Mesenchymal stem cell (in vitro differentiated cells and primary cell): ENCODE measurements around the gene IFT25.

ENCODE experiments used
- DNase-seq: peaks from one replicate; pipeline ENCODE4 v3.0.0-alpha.2; 2013
- H2AFZ ChIP-seq: one replicate; pipeline ENCODE4 v1.6.1; 2013; ENCODE audit warnings: low read depth, mild to moderate bottlenecking, control low read depth, inconsistent platforms, low read length, moderate library complexity
- H2AK5ac ChIP-seq: 2 replicates; pipeline ENCODE4 v1.6.1; 2013; ENCODE audit warnings: low read length, moderate library complexity, mild to moderate bottlenecking, inconsistent platforms; ENCODE audit not compliant: severe bottlenecking
- H2BK120ac ChIP-seq: one replicate; pipeline ENCODE4 v1.6.1; 2013; ENCODE audit warnings: low read depth, mild to moderate bottlenecking, inconsistent platforms, low read length, moderate library complexity
- H2BK12ac ChIP-seq, 2 experiments: one replicate each; pipeline ENCODE4 v1.6.1; 2013; ENCODE audit warnings: inconsistent platforms in 2 of 2, low read length in 2 of 2, mild to moderate bottlenecking in 2 of 2, moderate library complexity in 2 of 2, control low read depth in 1 of 2
- H2BK15ac ChIP-seq: one replicate; pipeline ENCODE4 v1.6.1; 2013; ENCODE audit warnings: mild to moderate bottlenecking, low read depth, inconsistent platforms; ENCODE audit not compliant: poor library complexity, severe bottlenecking
- H2BK5ac ChIP-seq: 2 replicates; pipeline ENCODE4 v1.6.1; 2013; ENCODE audit warnings: low read depth, mild to moderate bottlenecking, low read length, control low read depth, inconsistent platforms; ENCODE audit not compliant: poor library complexity, severe bottlenecking
- H3K14ac ChIP-seq, 2 experiments: one replicate each; pipeline ENCODE4 v1.6.1; 2013; ENCODE audit warnings: inconsistent platforms in 2 of 2, low read length in 2 of 2, control low read depth in 1 of 2, mild to moderate bottlenecking in 1 of 2, moderate library complexity in 1 of 2
- H3K18ac ChIP-seq, 2 experiments: one replicate each; pipeline ENCODE4 v1.6.1; 2013; ENCODE audit warnings: inconsistent platforms in 2 of 2, low read length in 2 of 2, control low read depth in 1 of 2, low read depth in 1 of 2, mild to moderate bottlenecking in 1 of 2
- H3K23ac ChIP-seq, 2 experiments: one replicate each; pipeline ENCODE4 v1.6.1; 2013; ENCODE audit warnings: inconsistent platforms in 2 of 2, low read length in 2 of 2, mild to moderate bottlenecking in 2 of 2, moderate library complexity in 2 of 2, control low read depth in 1 of 2
- H3K27ac ChIP-seq: 2 replicates; pipeline ENCODE4 v1.5.1; 2013; ENCODE audit warnings: mild to moderate bottlenecking, moderate library complexity, low read length, control low read depth, inconsistent platforms; ENCODE audit not compliant: poor library complexity, severe bottlenecking
- H3K27me3 ChIP-seq, 2 experiments: 2 replicates each; pipeline versions ENCODE4 v1.6.1 to v1.7.0; 2013; ENCODE audit warnings: low read length in 2 of 2, mild to moderate bottlenecking in 2 of 2, moderate library complexity in 2 of 2, control low read depth in 1 of 2, inconsistent platforms in 1 of 2; ENCODE audit not compliant: control insufficient read depth in 1 of 2, insufficient read depth in 1 of 2
- H3K36me3 ChIP-seq, 2 experiments: 2 replicates each; pipeline versions ENCODE4 v1.6.1 to v1.7.0; 2013; ENCODE audit warnings: low read length in 2 of 2, control low read depth in 1 of 2, inconsistent platforms in 1 of 2, low read depth in 1 of 2, mild to moderate bottlenecking in 1 of 2; ENCODE audit not compliant: insufficient read depth in 2 of 2, control insufficient read depth in 1 of 2
- H3K4ac ChIP-seq, 2 experiments: one replicate each; pipeline ENCODE4 v1.6.1; 2013; ENCODE audit warnings: inconsistent platforms in 2 of 2, low read length in 2 of 2, mild to moderate bottlenecking in 2 of 2, moderate library complexity in 2 of 2, control low read depth in 1 of 2, low read depth in 1 of 2
- H3K4me1 ChIP-seq: 2 replicates; pipeline ENCODE4 v1.6.1; 2013; ENCODE audit warnings: low read depth, low read length, control low read depth; ENCODE audit not compliant: control insufficient read depth, insufficient read depth
- H3K4me2 ChIP-seq: 2 replicates; pipeline ENCODE4 v1.6.1; 2013; ENCODE audit warnings: low read length, mild to moderate bottlenecking, inconsistent platforms; ENCODE audit not compliant: poor library complexity, severe bottlenecking
- H3K4me3 ChIP-seq, 2 experiments: 2 replicates each; pipeline versions ENCODE4 v1.5.1 to v1.7.0; 2013; ENCODE audit warnings: low read length in 2 of 2, mild to moderate bottlenecking in 2 of 2, control low read depth in 1 of 2, low read depth in 1 of 2; ENCODE audit not compliant: insufficient read depth in 1 of 2
- H3K79me1 ChIP-seq: replicated peaks from 2 replicates; pipeline ENCODE4 v1.6.1; 2013; ENCODE audit warnings: mild to moderate bottlenecking, control low read depth, low read length, inconsistent platforms; ENCODE audit not compliant: poor library complexity, severe bottlenecking
- H3K9ac ChIP-seq: 2 replicates; pipeline ENCODE4 v1.7.0; 2013; ENCODE audit warnings: mild to moderate bottlenecking, low read length, moderate library complexity
- H3K9me3 ChIP-seq: 2 replicates; pipeline ENCODE4 v1.7.0; 2013; ENCODE audit warnings: mild to moderate bottlenecking, low read length; ENCODE audit not compliant: control insufficient read depth
- H4K8ac ChIP-seq: one replicate; pipeline ENCODE4 v1.6.1; 2013; ENCODE audit warnings: inconsistent platforms, mild to moderate bottlenecking, low read length, moderate library complexity
- H4K91ac ChIP-seq: one replicate; pipeline ENCODE4 v1.6.1; 2013; ENCODE audit warnings: mild to moderate bottlenecking, low read length, inconsistent platforms
- WGBS: methylation state at CpG from one replicate; pipeline ENCODE4 v1.1.7; 2013; ENCODE audit warnings: mixed read lengths; 5-methylcytosine and 5-hydroxymethylcytosine counted together

Gene IFT25

GRCh38 chr1:53981220-53981619 is 35.7 kb upstream of the IFT25 start:
- Histone ChIP-seq H3K4me1 (peaks cover 12% of the 10 kb centered on the region), H3K27me3 (no peaks in the 10 kb centered on the region), H3K4me2 (no peak overlapping the region), H2BK120ac (no peak overlapping the region), H3K18ac (no peak overlapping the region), H3K79me1 (no peaks in the 10 kb centered on the region), H3K27ac (no peak overlapping the region), H2AK5ac (peak overlapping the region; percentile 92), H2BK12ac (no peak overlapping the region), H3K9ac (no peak overlapping the region), H4K91ac (no peak overlapping the region), H3K23ac (no peak overlapping the region), H3K9me3 (no peaks in the 10 kb centered on the region), H4K8ac (no peak overlapping the region), H3K14ac (no peak overlapping the region), H2BK15ac (no peak overlapping the region), H3K4ac (no peak overlapping the region), H2AFZ (no peak overlapping the region), H2BK5ac (no peak overlapping the region), H3K4me3 (no peak overlapping the region), H3K36me3 (peaks cover 0 to 6% of the 10 kb centered on the region in 2 experiments)
- WGBS, result 96% methylated on average over 6 of the region's 6 CpGs
- DNase-seq, result no peak

GRCh38 chr1:53979712-53980450 is 34.4 kb upstream of the IFT25 start:
- no peaks in the 10 kb centered on the region for H3K9me3 ChIP-seq
- H3K27ac ChIP-seq, result no peak overlapping the region
- H3K14ac ChIP-seq, result no peak overlapping the region
- no peak overlapping the region for H3K4ac ChIP-seq
- H3K23ac ChIP-seq, result no peak overlapping the region
- H2BK12ac ChIP-seq, result no peak overlapping the region
- H2BK120ac ChIP-seq, result no peak overlapping the region
- no peaks in the 10 kb centered on the region for H3K79me1 ChIP-seq
- H3K4me2 ChIP-seq, result no peak overlapping the region
- no peak for DNase-seq
- no peak overlapping the region for H3K9ac ChIP-seq
- no peak overlapping the region for H2AFZ ChIP-seq
- no peak overlapping the region for H2BK15ac ChIP-seq
- H3K4me3 ChIP-seq, result no peak overlapping the region
- no peak overlapping the region for H3K18ac ChIP-seq
- H4K8ac ChIP-seq, result no peak overlapping the region
- no peak overlapping the region for H2AK5ac ChIP-seq
- H3K4me1 ChIP-seq, result peaks cover 12% of the 10 kb centered on the region
- 93% methylated on average over 13 of the region's 13 CpGs for WGBS
- H4K91ac ChIP-seq, result no peak overlapping the region
- H3K27me3 ChIP-seq, result no peaks in the 10 kb centered on the region
- peak overlapping the region; percentile 25 for H2BK5ac ChIP-seq
- peaks cover 0 to 6% of the 10 kb centered on the region in 2 experiments for H3K36me3 ChIP-seq

- H2AFZ ChIP-seq, result no peak overlapping the region
- no peak overlapping the region for H2BK120ac ChIP-seq
Measured at GRCh38 chr1:53975861-53976260, 30.4 kb upstream of the IFT25 start.

GRCh38 chr1:53971718-53972117 is 26.2 kb upstream of the IFT25 start:
- H2AFZ ChIP-seq, result no peak overlapping the region
- H2BK15ac ChIP-seq, result no peak overlapping the region
- 94% methylated on average over 2 of the region's 2 CpGs for WGBS
- H3K9me3 ChIP-seq, result no peaks in the 10 kb centered on the region
- H3K36me3 ChIP-seq, result peaks cover 14 to 58% of the 10 kb centered on the region in 2 experiments
- H3K14ac ChIP-seq, result no peak overlapping the region
- no peak overlapping the region for H2BK12ac ChIP-seq
- peaks cover 3% of the 10 kb centered on the region for H3K79me1 ChIP-seq
- no peak overlapping the region for H3K4me3 ChIP-seq
- DNase-seq, result no peak
- no peak overlapping the region for H3K4me2 ChIP-seq
- H3K27ac ChIP-seq, result peak overlapping the region; percentile 58
- H3K4me1 ChIP-seq, result peaks cover 5% of the 10 kb centered on the region
- no peak overlapping the region for H2BK5ac ChIP-seq
- no peak overlapping the region for H3K18ac ChIP-seq
- no peak overlapping the region for H3K23ac ChIP-seq
- H3K27me3 ChIP-seq, result no peaks in the 10 kb centered on the region
- H2AK5ac ChIP-seq, result no peak overlapping the region
- H4K91ac ChIP-seq, result no peak overlapping the region
- H2BK120ac ChIP-seq, result no peak overlapping the region
- no peak overlapping the region for H4K8ac ChIP-seq
- no peak overlapping the region for H3K9ac ChIP-seq
- H3K4ac ChIP-seq, result no peak overlapping the region

More at GRCh38 chr1:53975861-53976260, 30.4 kb upstream of the IFT25 start:
- Histone ChIP-seq H3K4ac (no peak overlapping the region), H3K4me2 (no peak overlapping the region), H2BK5ac (no peak overlapping the region), H3K27me3 (no peaks in the 10 kb centered on the region), H3K36me3 (peaks cover 10 to 20% of the 10 kb centered on the region in 2 experiments), H3K18ac (no peak overlapping the region), H3K4me3 (no peak overlapping the region), H3K9me3 (no peaks in the 10 kb centered on the region), H3K4me1 (peaks cover 5% of the 10 kb centered on the region), H3K23ac (no peak overlapping the region), H4K91ac (no peak overlapping the region), H4K8ac (no peak overlapping the region), H2AK5ac (no peak overlapping the region), H3K14ac (no peak overlapping the region), H3K27ac (no peak overlapping the region), H3K79me1 (peaks cover 3% of the 10 kb centered on the region), H2BK12ac (no peak overlapping the region), H2BK15ac (no peak overlapping the region), H3K9ac (no peak overlapping the region)
- DNase-seq, result no peak
- WGBS, result 97% methylated on average over 2 of the region's 7 CpGs
